GM23338 (cell line): Measurements from ENCODE around the gene TRIM15.

Experiments
- CREB1 ChIP-seq: fragments of 250-450 bp; sonication (Bioruptor Pico); IDR thresholded peaks from 2 replicates; pipeline ENCODE4 v1.5.0; 2020; ENCODE audit warnings: low read depth, mild to moderate bottlenecking, moderate library complexity
- ETS1 ChIP-seq: IDR thresholded peaks from 2 replicates; pipeline ENCODE4 v1.6.1; 2016; ENCODE audit warnings: antibody characterized with exemption
- EZH2 ChIP-seq: fragments of 200-600 bp; sonication (generic); IDR thresholded peaks from one replicate; pipeline ENCODE4 v1.8.0; 2017; ENCODE audit warnings: antibody characterized with exemption, mild to moderate bottlenecking, low read depth; ENCODE audit not compliant: unreplicated experiment
- EZH2phosphoT487 ChIP-seq: fragments of 200-600 bp; sonication (generic); IDR thresholded peaks from one replicate; pipeline ENCODE4 v1.8.1; 2018; ENCODE audit warnings: antibody characterized with exemption; ENCODE audit not compliant: unreplicated experiment
- JUNB ChIP-seq: IDR thresholded peaks from one replicate; pipeline ENCODE4 v1.6.1; 2016; ENCODE audit warnings: antibody characterized with exemption; ENCODE audit not compliant: unreplicated experiment
- NANOG ChIP-seq: IDR thresholded peaks from 2 replicates; pipeline ENCODE4 v1.6.1; 2016; ENCODE audit warnings: antibody characterized with exemption, borderline replicate concordance
- POLR2AphosphoS5 ChIP-seq: IDR thresholded peaks from 2 replicates; pipeline ENCODE4 v1.6.1; 2016; ENCODE audit warnings: antibody characterized with exemption, low read depth
- REST ChIP-seq: IDR thresholded peaks from one replicate; pipeline ENCODE4 v1.6.1; 2018; ENCODE audit warnings: antibody characterized with exemption; ENCODE audit not compliant: unreplicated experiment
- STAT1 ChIP-seq: IDR thresholded peaks from one replicate; pipeline ENCODE4 v1.6.1; 2016; ENCODE audit warnings: antibody characterized with exemption; ENCODE audit not compliant: unreplicated experiment
- ZNF114 ChIP-seq: fragments of 250-450 bp; sonication (Bioruptor Pico); IDR thresholded peaks from 2 replicates; pipeline ENCODE4 v1.5.0; 2020; ENCODE audit warnings: mild to moderate bottlenecking, moderate library complexity
- ZNF331 ChIP-seq: fragments of 250-450 bp; sonication (Bioruptor Pico); IDR thresholded peaks from 2 replicates; pipeline ENCODE4 v1.5.0; 2020; ENCODE audit warnings: low read depth, mild to moderate bottlenecking, moderate library complexity
- TF ChIP-seq, protein P1 (sequence below), 2 experiments: fragments of 200-600 bp in 1 of 2; sonication (generic) in 1 of 2; conservative IDR thresholded peaks; 2 replicates each; pipeline versions ENCODE4 v1.5.1 to v1.6.1; 2016 to 2017; ENCODE audit warnings: antibody characterized with exemption in 2 of 2, low read depth in 2 of 2, mild to moderate bottlenecking in 2 of 2, moderate library complexity in 1 of 2

GRCh38 chr6:30188541-30188940, 25.2 kb downstream of the TRIM15 start:
- TF ChIP-seq, protein P1, sequence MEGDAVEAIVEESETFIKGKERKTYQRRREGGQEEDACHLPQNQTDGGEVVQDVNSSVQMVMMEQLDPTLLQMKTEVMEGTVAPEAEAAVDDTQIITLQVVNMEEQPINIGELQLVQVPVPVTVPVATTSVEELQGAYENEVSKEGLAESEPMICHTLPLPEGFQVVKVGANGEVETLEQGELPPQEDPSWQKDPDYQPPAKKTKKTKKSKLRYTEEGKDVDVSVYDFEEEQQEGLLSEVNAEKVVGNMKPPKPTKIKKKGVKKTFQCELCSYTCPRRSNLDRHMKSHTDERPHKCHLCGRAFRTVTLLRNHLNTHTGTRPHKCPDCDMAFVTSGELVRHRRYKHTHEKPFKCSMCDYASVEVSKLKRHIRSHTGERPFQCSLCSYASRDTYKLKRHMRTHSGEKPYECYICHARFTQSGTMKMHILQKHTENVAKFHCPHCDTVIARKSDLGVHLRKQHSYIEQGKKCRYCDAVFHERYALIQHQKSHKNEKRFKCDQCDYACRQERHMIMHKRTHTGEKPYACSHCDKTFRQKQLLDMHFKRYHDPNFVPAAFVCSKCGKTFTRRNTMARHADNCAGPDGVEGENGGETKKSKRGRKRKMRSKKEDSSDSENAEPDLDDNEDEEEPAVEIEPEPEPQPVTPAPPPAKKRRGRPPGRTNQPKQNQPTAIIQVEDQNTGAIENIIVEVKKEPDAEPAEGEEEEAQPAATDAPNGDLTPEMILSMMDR (conservative IDR thresholded peaks at IDR 0.05; ENCODE audit: low read depth in 2 of 2) = no peak
- TF ChIP-seq EZH2 (no peak), EZH2phosphoT487 (no peak), POLR2AphosphoS5 (no peak), CREB1 (CRISPR knock-in tag) (no peak), REST (no peak), JUNB (no peak), STAT1 (no peak), ETS1 (no peak), ZNF331 (CRISPR knock-in tag) (no peak), ZNF114 (CRISPR knock-in tag) (no peak), NANOG (no peak)
